WERI-Rb-1 (cell line): ENCODE results near the gene USP21.

Experiments used
- DNase-seq: peaks from one replicate; pipeline ENCODE4 v3.0.0-alpha.2; 2020
- H3K27ac ChIP-seq: fragments of 250-450 bp; sonication (Bioruptor Pico); 2 replicates; pipeline ENCODE4 v1.5.1; 2020; ENCODE audit warnings: mild to moderate bottlenecking, moderate library complexity
- H3K27me3 ChIP-seq: fragments of 250-450 bp; sonication (Bioruptor Pico); 2 replicates; pipeline ENCODE4 v1.5.1; 2021; ENCODE audit warnings: mild to moderate bottlenecking, low read depth, moderate library complexity; ENCODE audit not compliant: insufficient read depth, severe bottlenecking
- H3K36me3 ChIP-seq: fragments of 250-450 bp; sonication (Bioruptor Pico); 2 replicates; pipeline ENCODE4 v1.5.1; 2020; ENCODE audit warnings: mild to moderate bottlenecking, moderate library complexity
- H3K4me3 ChIP-seq: 2 replicates; pipeline ENCODE4 v1.5.1; 2011; ENCODE audit warnings: low read depth, mild to moderate bottlenecking, control low read depth, low read length
- H3K9me3 ChIP-seq: fragments of 250-450 bp; sonication (Bioruptor Pico); 2 replicates; pipeline ENCODE4 v1.5.1; 2021; ENCODE audit warnings: mild to moderate bottlenecking, moderate library complexity; ENCODE audit not compliant: severe bottlenecking
- CTCF ChIP-seq: IDR thresholded peaks from 2 replicates; pipeline ENCODE4 v1.5.1; 2011; ENCODE audit warnings: low read depth, mild to moderate bottlenecking, control low read depth, inconsistent platforms, low read length

The USP21 gene

DNA sequence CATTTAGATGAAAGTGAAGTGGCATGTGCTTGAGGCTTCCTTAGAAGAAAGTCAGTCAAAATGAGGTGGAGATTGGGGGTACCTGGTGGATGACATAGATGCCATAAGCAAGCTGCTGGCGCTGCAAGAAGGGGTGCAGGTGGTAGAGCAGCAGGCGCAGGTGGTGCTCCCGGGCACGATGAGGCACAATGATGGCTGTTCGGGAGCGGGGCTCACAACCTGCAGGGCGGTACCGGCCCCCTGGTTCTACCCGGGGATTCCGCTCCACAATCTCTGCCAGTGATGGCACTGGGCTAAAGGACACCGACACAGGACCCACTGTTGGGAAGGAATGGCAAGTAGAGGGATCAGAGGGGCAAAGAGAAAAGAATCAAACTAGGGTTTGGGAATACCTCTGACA, 15.6 kb downstream of the USP21 start:
- DNase-seq: no peak
- no peak for TF ChIP-seq CTCF
- Histone ChIP-seq H3K36me3 (peaks cover 60% of the 10 kb centered on the region), H3K9me3 (no peaks in the 10 kb centered on the region), H3K4me3 (no peak overlapping the region), H3K27me3 (no peaks in the 10 kb centered on the region), H3K27ac (no peak overlapping the region)

GRCh38 chr1:161175771-161176453, 16.6 kb downstream of the USP21 start:
- DNase-seq: no peak
- Histone ChIP-seq H3K9me3 (no peaks in the 10 kb centered on the region), H3K27me3 (no peaks in the 10 kb centered on the region), H3K36me3 (peaks cover 50% of the 10 kb centered on the region), H3K27ac (no peak overlapping the region), H3K4me3 (no peak overlapping the region)
- TF ChIP-seq CTCF: no peak

DNA sequence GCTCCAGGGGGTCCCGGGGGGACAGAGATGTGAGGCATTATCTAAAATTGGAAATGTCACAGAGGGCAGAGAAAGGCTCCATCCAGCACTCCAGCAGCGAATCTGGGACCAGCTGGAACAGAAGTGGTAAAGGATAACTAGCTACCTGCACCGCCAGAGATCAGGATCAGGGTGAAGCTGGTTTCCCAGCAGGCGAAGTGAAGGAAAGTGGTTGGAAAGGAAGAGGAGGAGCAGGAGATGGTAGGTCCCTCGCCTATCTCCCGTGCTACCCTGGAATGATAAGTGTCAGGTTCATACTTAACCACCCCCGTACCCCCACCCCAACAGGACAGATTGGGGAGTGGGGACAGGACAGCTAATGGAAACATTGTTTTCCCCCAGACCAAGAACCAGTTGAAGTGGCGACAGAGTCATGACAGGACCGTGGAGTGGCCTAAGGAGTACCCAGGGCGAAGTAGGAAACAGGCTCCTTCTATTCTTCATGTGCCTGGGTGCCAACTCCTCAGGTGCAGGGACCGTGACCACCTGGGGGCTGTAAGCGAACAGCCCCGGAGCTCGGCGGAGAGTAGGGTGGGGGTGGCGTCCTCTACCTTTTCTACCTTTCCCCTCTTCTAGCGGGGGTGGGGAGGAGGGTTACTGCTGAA, 17.3 kb downstream of the USP21 start:
- H3K27ac ChIP-seq: peak overlapping the region; percentile 82

DNA sequence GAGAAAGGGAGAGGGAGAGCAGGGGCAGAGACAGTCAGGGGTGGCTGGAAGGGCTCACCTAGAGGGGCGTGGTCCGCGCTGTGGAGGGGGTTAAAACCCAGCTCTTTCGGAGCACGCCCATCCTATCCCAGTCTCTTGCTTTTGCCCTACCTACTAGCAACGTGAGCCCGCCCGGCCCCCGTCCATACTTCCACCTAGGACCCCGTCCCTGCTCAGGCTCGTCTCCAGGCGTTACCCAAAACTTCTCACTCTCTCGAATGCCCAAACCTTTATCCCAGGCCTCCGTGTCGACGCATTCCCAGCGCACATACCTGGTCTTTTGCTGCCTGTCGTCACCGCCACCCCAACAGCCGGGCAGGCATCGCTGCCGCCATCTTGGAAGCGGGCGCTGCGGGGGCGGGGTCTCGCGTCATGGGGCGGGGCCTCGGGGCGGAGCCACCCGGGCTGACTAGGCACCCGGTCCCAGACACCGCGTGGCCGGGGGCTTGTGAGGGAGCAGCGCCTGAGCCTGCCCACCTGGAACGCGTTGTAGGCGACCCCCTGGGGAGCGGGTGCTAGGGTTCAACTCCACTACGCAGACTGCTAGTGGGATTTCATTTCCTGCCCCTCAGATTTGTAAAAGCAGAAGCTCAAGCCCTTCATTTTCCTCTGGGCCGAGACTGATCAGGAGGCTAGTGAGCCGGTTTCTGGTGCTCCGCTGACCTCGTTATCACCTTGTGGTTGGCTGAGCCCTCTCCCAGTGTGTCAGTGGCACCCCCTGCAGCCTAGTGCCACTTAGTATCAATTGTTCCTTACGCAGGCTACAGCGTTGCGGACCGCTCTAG, 18.0 kb downstream of the USP21 start, which contains the start of gene B4GALT3:
TSS of gene B4GALT3 (minus strand) at position 396 of the 824 bp plus-strand sequence. CDS start 1,447 bp downstream, outside the sequence.
- H3K4me3 ChIP-seq: peak within 1 kb of the TSS; percentile 65
- peaks cover 36% of the 10 kb centered on the region for H3K36me3 ChIP-seq
- no peaks in the 10 kb centered on the region for H3K9me3 ChIP-seq
- H3K27me3 ChIP-seq: no peaks in the 10 kb centered on the region
- peak; percentile 79 for TF ChIP-seq CTCF
- peak within 1 kb of the TSS; percentile 82 for H3K27ac ChIP-seq
- DNase-seq: peak; percentile 98

More for the DNA sequence above, 17.3 kb downstream of the USP21 start:
- H3K27me3 ChIP-seq: no peaks in the 10 kb centered on the region
- no peak for TF ChIP-seq CTCF
- H3K9me3 ChIP-seq: no peaks in the 10 kb centered on the region
- no peak for DNase-seq
- H3K4me3 ChIP-seq: peak overlapping the region; percentile 65
- peaks cover 44% of the 10 kb centered on the region for H3K36me3 ChIP-seq

- Histone ChIP-seq H3K36me3 (peaks cover 31% of the 10 kb centered on the region), H3K9me3 (no peaks in the 10 kb centered on the region), H3K4me3 (peak overlapping the region; percentile 65), H3K27me3 (no peaks in the 10 kb centered on the region), H3K27ac (peak overlapping the region; percentile 82)
- no peak for DNase-seq
- TF ChIP-seq CTCF: no peak
Measured at GRCh38 chr1:161177936-161178244, 18.6 kb downstream of the USP21 start.
